ENCODE measurements around the gene TIMM17A. TPM values are rescaled to one million over a fixed set of nuclear protein-coding genes. Genes with fewer than 3 reads are reported as not detected.
"Not testable (repeated sequence)": the region's sequence is repeated elsewhere in the genome, so short reads cannot be mapped to it uniquely, and the experiment has no call there.

The TIMM17A gene
- total RNA-seq, 1 donor from 2014 or later = 69.8 TPM

DNA sequence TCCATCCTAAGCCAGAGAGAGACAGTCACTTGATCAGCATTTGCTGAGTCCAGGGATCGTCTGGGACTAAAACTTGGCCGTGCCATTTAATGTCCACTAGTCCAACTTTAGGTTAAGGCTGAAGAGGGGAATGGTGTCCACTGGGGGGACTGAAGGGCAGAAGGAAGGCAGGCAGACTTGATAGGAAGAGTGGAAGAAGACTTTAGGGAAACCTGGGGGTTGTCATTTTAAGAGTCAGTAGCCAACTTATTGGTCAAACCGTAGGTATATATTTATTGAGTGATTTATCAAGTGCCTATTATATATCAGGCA is 7.7 kb upstream of the TIMM17A start:
- H3K4me3 Mint-ChIP-seq (ENCODE audit: unreplicated experiment) = peak overlapping the region; percentile 87
- TF ChIP-seq, protein P1, sequence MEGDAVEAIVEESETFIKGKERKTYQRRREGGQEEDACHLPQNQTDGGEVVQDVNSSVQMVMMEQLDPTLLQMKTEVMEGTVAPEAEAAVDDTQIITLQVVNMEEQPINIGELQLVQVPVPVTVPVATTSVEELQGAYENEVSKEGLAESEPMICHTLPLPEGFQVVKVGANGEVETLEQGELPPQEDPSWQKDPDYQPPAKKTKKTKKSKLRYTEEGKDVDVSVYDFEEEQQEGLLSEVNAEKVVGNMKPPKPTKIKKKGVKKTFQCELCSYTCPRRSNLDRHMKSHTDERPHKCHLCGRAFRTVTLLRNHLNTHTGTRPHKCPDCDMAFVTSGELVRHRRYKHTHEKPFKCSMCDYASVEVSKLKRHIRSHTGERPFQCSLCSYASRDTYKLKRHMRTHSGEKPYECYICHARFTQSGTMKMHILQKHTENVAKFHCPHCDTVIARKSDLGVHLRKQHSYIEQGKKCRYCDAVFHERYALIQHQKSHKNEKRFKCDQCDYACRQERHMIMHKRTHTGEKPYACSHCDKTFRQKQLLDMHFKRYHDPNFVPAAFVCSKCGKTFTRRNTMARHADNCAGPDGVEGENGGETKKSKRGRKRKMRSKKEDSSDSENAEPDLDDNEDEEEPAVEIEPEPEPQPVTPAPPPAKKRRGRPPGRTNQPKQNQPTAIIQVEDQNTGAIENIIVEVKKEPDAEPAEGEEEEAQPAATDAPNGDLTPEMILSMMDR (IDR thresholded peaks at IDR 0.05; ENCODE audit: partially characterized antibody, unreplicated experiment) = no peak
- H3K27ac Mint-ChIP-seq (ENCODE audit: unreplicated experiment) = no peak overlapping the region
- no peaks in the 10 kb centered on the region for H3K36me3 Mint-ChIP-seq (ENCODE audit: unreplicated experiment)
- peaks cover 10% of the 10 kb centered on the region for H3K9me3 Mint-ChIP-seq (ENCODE audit: unreplicated experiment)
- peaks cover 40% of the 10 kb centered on the region for H3K4me1 Mint-ChIP-seq (ENCODE audit: low read depth, unreplicated experiment)
- no peak for DNase-seq
- peaks cover 9% of the 10 kb centered on the region for H3K27me3 Mint-ChIP-seq (ENCODE audit: unreplicated experiment)

DNA sequence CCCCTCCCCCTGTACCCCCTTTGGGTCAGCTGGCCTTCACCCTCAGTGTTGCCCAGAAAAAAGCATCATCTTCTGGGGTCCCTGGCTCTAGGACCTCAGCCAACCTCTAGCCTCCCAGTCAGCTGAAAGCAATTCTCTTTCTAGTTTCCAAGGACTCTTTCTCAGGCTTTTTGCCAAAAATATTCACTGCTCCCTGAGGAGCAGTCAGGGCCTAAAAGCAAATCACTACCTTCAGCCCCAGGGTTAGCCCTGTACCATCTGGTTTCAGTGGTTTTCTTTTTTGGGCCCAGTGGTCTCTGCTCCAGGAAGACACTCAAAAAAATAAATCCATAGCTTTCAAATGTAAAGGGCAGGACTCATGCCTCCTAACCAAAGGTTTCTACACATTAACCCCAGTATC is 5.8 kb upstream of the TIMM17A start:
- no peak for DNase-seq
- Mint-ChIP-seq H3K4me3 (ENCODE audit: unreplicated experiment) (no peak overlapping the region), H3K4me1 (ENCODE audit: low read depth, unreplicated experiment) (peaks cover 40% of the 10 kb centered on the region), H3K27me3 (ENCODE audit: unreplicated experiment) (peaks cover 9% of the 10 kb centered on the region), H3K9me3 (ENCODE audit: unreplicated experiment) (peaks cover 10% of the 10 kb centered on the region), H3K27ac (ENCODE audit: unreplicated experiment) (peak overlapping the region; percentile 35), H3K36me3 (ENCODE audit: unreplicated experiment) (no peaks in the 10 kb centered on the region)
- TF ChIP-seq, protein P1 (IDR thresholded peaks at IDR 0.05; ENCODE audit: partially characterized antibody, unreplicated experiment) = no peak

DNA sequence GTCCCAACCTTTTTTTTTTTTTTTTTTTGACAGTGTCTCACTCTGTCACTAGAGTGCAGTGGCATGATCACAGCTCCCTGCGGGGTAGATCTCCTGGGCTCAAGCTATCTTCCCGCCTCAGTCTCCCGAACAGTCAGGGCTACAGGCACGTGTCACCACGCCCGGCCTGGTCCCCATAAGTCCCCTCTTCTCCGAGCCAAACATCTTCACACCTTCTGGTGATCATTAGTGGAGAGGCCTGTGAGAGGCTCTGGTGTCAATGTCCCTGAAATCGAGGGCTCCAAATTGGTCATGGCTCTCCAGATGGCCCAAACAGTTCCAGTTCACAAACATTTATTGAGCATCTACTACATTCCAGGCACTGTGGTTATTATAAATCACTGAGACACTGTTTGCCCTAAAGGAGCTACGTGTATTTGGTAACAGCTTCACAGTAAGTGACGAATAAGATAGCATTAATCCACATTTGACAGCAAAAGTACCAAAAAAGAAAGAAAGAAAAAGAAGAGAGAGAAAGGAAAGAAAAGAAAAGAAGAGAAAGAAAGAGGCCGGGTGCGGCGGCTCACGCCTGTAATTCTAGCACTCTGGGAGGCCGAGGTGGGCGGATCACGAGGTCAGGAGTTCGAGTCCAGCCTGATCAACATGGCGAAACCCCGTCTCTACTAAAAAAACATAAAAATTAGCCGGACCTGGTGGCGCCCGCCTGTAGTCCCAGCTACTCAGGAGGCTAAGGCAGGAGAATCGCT is 867 bp upstream of the TIMM17A start:
- Mint-ChIP-seq H3K27ac (ENCODE audit: unreplicated experiment) (peak overlapping the region; percentile 97), H3K27me3 (ENCODE audit: unreplicated experiment) (peaks cover 2% of the 10 kb centered on the region), H3K36me3 (ENCODE audit: unreplicated experiment) (no peaks in the 10 kb centered on the region), H3K9me3 (ENCODE audit: unreplicated experiment) (peaks cover 8% of the 10 kb centered on the region), H3K4me3 (ENCODE audit: unreplicated experiment) (peak overlapping the region; percentile 99), H3K4me1 (ENCODE audit: low read depth, unreplicated experiment) (peaks cover 16% of the 10 kb centered on the region)
- TF ChIP-seq, protein P1 (IDR thresholded peaks at IDR 0.05; ENCODE audit: partially characterized antibody, unreplicated experiment) = no peak
- DNase-seq = no peak

DNA sequence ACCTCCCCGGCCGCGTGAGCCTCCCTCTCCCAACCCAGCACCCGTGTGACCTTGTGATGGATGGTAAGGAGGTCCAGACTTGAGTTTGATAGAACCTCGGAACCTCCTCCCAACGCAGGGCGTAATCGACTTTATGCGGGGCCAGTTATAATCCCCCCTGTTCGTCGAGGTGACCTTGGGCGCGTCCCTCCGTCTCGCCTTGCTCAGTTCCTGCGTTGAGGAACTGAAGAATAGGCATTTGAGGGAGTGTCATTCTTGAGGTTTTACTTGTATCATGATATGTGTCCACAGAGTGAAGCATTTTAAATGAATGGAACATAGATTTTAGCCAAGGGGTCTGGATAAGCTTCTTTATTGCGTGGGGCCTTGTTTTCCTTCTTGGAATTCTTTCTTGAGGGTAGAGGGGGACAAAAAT is 433 bp downstream of the TIMM17A start:
- Mint-ChIP-seq H3K4me1 (ENCODE audit: low read depth, unreplicated experiment) (peaks cover 5% of the 10 kb centered on the region), H3K27me3 (ENCODE audit: unreplicated experiment) (no peaks in the 10 kb centered on the region), H3K9me3 (ENCODE audit: unreplicated experiment) (peaks cover 8% of the 10 kb centered on the region), H3K36me3 (ENCODE audit: unreplicated experiment) (no peaks in the 10 kb centered on the region), H3K4me3 (ENCODE audit: unreplicated experiment) (peak overlapping the region; percentile 99), H3K27ac (ENCODE audit: unreplicated experiment) (peak overlapping the region; percentile 97)
- DNase-seq = no peak
- TF ChIP-seq, protein P1 (IDR thresholded peaks at IDR 0.05; ENCODE audit: partially characterized antibody, unreplicated experiment) = no peak

DNA sequence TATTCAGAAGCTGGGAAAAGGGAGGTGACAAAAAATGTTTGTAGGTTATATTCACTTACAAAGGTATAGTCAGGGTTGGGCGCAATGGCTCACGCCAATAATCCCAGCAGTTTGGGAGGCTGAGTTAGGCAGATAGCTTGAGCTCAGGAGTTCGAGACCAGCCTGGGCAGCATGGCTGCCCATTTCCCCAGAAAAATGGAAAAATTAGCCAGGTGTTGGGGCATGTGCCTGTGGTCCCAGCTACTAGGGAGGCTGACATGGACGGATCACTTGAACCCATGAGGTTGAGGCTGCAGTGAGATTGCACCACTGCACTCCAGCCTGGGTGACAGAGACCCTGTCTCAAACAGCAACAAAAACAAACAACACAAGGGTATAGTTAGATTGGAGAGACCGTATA is 3.0 kb downstream of the TIMM17A start:
- no peak overlapping the region for H3K4me3 Mint-ChIP-seq (ENCODE audit: unreplicated experiment)
- no peaks in the 10 kb centered on the region for H3K36me3 Mint-ChIP-seq (ENCODE audit: unreplicated experiment)
- TF ChIP-seq, protein P1 (IDR thresholded peaks at IDR 0.05; ENCODE audit: partially characterized antibody, unreplicated experiment) = no peak
- DNase-seq = no peak
- peaks cover 8% of the 10 kb centered on the region for H3K9me3 Mint-ChIP-seq (ENCODE audit: unreplicated experiment)
- no peaks in the 10 kb centered on the region for H3K27me3 Mint-ChIP-seq (ENCODE audit: unreplicated experiment)
- peaks cover 5% of the 10 kb centered on the region for H3K4me1 Mint-ChIP-seq (ENCODE audit: low read depth, unreplicated experiment)
- H3K27ac Mint-ChIP-seq (ENCODE audit: unreplicated experiment) = no peak overlapping the region

DNA sequence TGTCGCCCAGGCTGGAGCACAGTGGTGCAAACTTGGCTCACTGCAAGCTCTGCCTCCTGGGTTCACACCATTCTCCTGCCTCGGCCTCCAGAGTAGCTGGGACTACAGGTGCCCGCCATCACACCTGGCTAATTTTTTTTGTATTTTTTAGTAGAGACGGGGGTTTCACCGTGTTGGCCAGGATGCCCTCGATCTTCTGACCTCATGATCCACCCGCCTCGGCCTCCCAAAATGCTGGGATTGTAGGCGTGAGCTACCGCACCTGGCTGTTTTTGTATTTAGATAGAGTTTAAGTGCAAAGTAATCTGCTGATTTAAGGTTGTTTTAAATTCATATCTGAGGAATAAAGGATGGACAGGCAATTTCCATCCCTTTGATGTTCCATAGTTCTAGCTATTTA is 7.1 kb downstream of the TIMM17A start:
- H3K36me3 Mint-ChIP-seq (ENCODE audit: unreplicated experiment); H3K9me3 Mint-ChIP-seq (ENCODE audit: unreplicated experiment); H3K4me3 Mint-ChIP-seq (ENCODE audit: unreplicated experiment); H3K27ac Mint-ChIP-seq (ENCODE audit: unreplicated experiment); H3K4me1 Mint-ChIP-seq (ENCODE audit: low read depth, unreplicated experiment); H3K27me3 Mint-ChIP-seq (ENCODE audit: unreplicated experiment); DNase-seq: not testable (repeated sequence)

All from glutamatergic neuron (in vitro differentiated cells).